Measurements from ENCODE around the gene PLA2G5. TPM values are rescaled to one million over a fixed set of nuclear protein-coding genes. Genes with fewer than 3 reads are reported as not detected.

The PLA2G5 gene
- total RNA-seq, 2 donors from 2014 or later = 0.52 to 5.9 TPM

- Histone ChIP-seq H3K27me3 (no peaks in the 10 kb centered on the region), H3K27ac (no peak overlapping the region), H3K4me1 (no peaks in the 10 kb centered on the region), H3K4me3 (no peak overlapping the region), H3K36me3 (replicated peaks in 1 of 2; ENCODE audit: insufficient read depth in 1 of 2, low read depth in 2 of 2) (no peaks in the 10 kb centered on the region), H3K9me3 (no peaks in the 10 kb centered on the region)
- intact Hi-C loops (cut with DNase I) = no loop called here
- 79 to 83% methylated on average over 4 of the region's 4 CpGs for WGBS, 2 donors
- DNase-seq (no peak), ATAC-seq (no peak)
- no peak for TF ChIP-seq POLR2A (IDR thresholded peaks at IDR 0.05)
- TF ChIP-seq, protein P1, sequence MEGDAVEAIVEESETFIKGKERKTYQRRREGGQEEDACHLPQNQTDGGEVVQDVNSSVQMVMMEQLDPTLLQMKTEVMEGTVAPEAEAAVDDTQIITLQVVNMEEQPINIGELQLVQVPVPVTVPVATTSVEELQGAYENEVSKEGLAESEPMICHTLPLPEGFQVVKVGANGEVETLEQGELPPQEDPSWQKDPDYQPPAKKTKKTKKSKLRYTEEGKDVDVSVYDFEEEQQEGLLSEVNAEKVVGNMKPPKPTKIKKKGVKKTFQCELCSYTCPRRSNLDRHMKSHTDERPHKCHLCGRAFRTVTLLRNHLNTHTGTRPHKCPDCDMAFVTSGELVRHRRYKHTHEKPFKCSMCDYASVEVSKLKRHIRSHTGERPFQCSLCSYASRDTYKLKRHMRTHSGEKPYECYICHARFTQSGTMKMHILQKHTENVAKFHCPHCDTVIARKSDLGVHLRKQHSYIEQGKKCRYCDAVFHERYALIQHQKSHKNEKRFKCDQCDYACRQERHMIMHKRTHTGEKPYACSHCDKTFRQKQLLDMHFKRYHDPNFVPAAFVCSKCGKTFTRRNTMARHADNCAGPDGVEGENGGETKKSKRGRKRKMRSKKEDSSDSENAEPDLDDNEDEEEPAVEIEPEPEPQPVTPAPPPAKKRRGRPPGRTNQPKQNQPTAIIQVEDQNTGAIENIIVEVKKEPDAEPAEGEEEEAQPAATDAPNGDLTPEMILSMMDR (IDR thresholded peaks at IDR 0.05) = no peak
Measured at GRCh38 chr1:20061866-20062265, 8.1 kb upstream of the PLA2G5 start.

DNA sequence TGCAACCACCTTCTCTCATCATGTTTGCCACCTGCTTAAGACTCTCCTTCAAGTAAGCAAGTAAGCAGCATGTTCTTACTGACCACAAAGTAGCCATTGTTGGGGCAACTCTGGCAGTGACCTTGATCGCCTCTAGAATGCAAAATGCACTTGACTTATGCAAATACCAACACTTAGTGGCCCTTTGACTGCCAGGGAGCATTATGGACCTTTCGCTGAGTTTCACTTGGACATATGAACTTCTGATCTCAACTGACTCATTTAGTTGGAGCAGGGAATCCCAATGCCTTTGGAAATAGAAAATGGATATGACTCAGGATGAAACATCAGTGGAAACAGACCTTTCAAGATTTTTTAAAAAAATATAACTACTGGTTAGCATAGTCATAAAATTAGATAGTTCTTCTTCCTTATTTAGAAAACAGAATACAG, 6.1 kb upstream of the PLA2G5 start:
- Histone ChIP-seq H3K4me1 (no peaks in the 10 kb centered on the region), H3K9me3 (no peaks in the 10 kb centered on the region), H3K36me3 (replicated peaks in 1 of 2; ENCODE audit: insufficient read depth in 1 of 2, low read depth in 2 of 2) (no peaks in the 10 kb centered on the region), H3K4me3 (no peak overlapping the region), H3K27me3 (no peaks in the 10 kb centered on the region), H3K27ac (no peak overlapping the region)
- WGBS, 2 donors = 75 to 87% methylated on average over 2 of the region's 2 CpGs
- intact Hi-C loops (cut with DNase I) = no loop called here
- ATAC-seq (no peak), DNase-seq (no peak)
- TF ChIP-seq POLR2A (IDR thresholded peaks at IDR 0.05) = no peak
- TF ChIP-seq, protein P1 (IDR thresholded peaks at IDR 0.05) = no peak

- H3K27me3 ChIP-seq = no peaks in the 10 kb centered on the region
- 72 to 87% methylated on average over 7 of the region's 7 CpGs for WGBS, 2 donors
- no peaks in the 10 kb centered on the region for H3K9me3 ChIP-seq
- no peaks in the 10 kb centered on the region for H3K36me3 ChIP-seq (replicated peaks in 1 of 2; ENCODE audit: insufficient read depth in 1 of 2, low read depth in 2 of 2)
- ATAC-seq = no peak
- no peaks in the 10 kb centered on the region for H3K4me1 ChIP-seq
- TF ChIP-seq, protein P1 (IDR thresholded peaks at IDR 0.05) = no peak
- TF ChIP-seq POLR2A (IDR thresholded peaks at IDR 0.05) = no peak
- intact Hi-C loops (cut with DNase I) = no loop called here
- no peak for DNase-seq
- H3K27ac ChIP-seq = no peak overlapping the region
- no peak overlapping the region for H3K4me3 ChIP-seq
Measured at GRCh38 chr1:20068722-20069121, 1.3 kb upstream of the PLA2G5 start.

DNA sequence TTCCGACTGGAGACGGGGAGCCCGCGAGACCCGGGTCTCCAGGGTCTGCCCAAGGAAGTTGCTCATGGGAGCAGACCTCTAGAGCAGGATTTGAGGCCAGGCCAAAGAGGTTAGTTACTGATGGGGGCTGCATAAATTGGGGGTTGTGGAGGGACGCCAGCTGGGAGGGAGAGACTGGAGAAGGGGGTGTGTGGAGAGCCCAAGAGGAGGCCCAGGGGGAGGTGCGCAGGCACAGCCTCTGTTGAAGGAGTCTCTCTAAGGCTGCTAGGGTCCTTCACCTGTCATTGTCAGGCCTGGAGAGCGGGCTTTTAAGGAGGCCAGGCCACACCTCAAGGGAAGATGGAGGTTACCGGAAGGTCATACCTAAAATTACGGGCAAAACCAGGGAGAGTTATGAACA, 363 bp downstream of the PLA2G5 start:
- Histone ChIP-seq H3K4me1 (no peaks in the 10 kb centered on the region), H3K27ac (no peak overlapping the region), H3K4me3 (no peak overlapping the region), H3K36me3 (replicated peaks in 1 of 2; ENCODE audit: insufficient read depth in 1 of 2, low read depth in 2 of 2) (no peaks in the 10 kb centered on the region), H3K9me3 (no peaks in the 10 kb centered on the region), H3K27me3 (no peaks in the 10 kb centered on the region)
- ATAC-seq (no peak), DNase-seq (no peak)
- TF ChIP-seq, protein P1 (IDR thresholded peaks at IDR 0.05) = no peak
- no peak for TF ChIP-seq POLR2A (IDR thresholded peaks at IDR 0.05)
- intact Hi-C loops (cut with DNase I) = no loop called here
- WGBS, 2 donors = 89 to 95% methylated on average over 5 to 10 of the region's 10 CpGs

GRCh38 chr1:20071416-20071815, 1.4 kb downstream of the PLA2G5 start:
- ATAC-seq (no peak), DNase-seq (no peak)
- H3K9me3 ChIP-seq = no peaks in the 10 kb centered on the region
- no peak overlapping the region for H3K27ac ChIP-seq
- intact Hi-C loops (cut with DNase I) = no loop called here
- H3K4me3 ChIP-seq = no peak overlapping the region
- no peaks in the 10 kb centered on the region for H3K27me3 ChIP-seq
- WGBS, 2 donors = 69 to 77% methylated on average over 6 of the region's 6 CpGs
- no peak for TF ChIP-seq POLR2A (IDR thresholded peaks at IDR 0.05)
- TF ChIP-seq, protein P1 (IDR thresholded peaks at IDR 0.05) = no peak
- no peaks in the 10 kb centered on the region for H3K36me3 ChIP-seq (replicated peaks in 1 of 2; ENCODE audit: insufficient read depth in 1 of 2, low read depth in 2 of 2)
- no peaks in the 10 kb centered on the region for H3K4me1 ChIP-seq

Measured in body of pancreas (tissue), 4 donors.